Effector memory CD8-positive, alpha-beta T cell (primary cell): Measurements from ENCODE around the gene ASTN1.

Experiments used
- ATAC-seq: fragments of 150-1000 bp; cut with Tn5 transposase; replicated peaks from 2 replicates; pipeline ENCODE4 v1.10.0; 2021; ENCODE audit warnings: mild to moderate bottlenecking, moderate library complexity
- DNase-seq, 3 experiments: peaks; one replicate each; pipeline ENCODE4 v3.0.0; 2021
- H3K27ac Mint-ChIP-seq, 2 donors: one replicate each; pipeline ENCODE4 v1.8.0; 2022; ENCODE audit warnings: mild to moderate bottlenecking in 2 of 2, mixed read lengths in 2 of 2, moderate library complexity in 2 of 2
- H3K27me3 Mint-ChIP-seq, 2 donors: one replicate each; pipeline ENCODE4 v1.8.0; 2022; ENCODE audit warnings: mixed read lengths in 2 of 2
- H3K36me3 Mint-ChIP-seq: one replicate; pipeline ENCODE4 v1.8.0; 2022; ENCODE audit warnings: mild to moderate bottlenecking, moderate library complexity, mixed read lengths; ENCODE audit not compliant: insufficient read depth
- H3K4me1 Mint-ChIP-seq, 2 donors: one replicate each; pipeline ENCODE4 v1.8.0; 2022; ENCODE audit warnings: low read depth in 2 of 2, mixed read lengths in 2 of 2
- H3K4me3 Mint-ChIP-seq, 2 donors: one replicate each; pipeline ENCODE4 v1.8.0; 2022; ENCODE audit warnings: mild to moderate bottlenecking in 2 of 2, mixed read lengths in 2 of 2, moderate library complexity in 2 of 2
- H3K9me3 Mint-ChIP-seq, 2 donors: one replicate each; pipeline ENCODE4 v1.8.0; 2022; ENCODE audit warnings: mixed read lengths in 2 of 2

The ASTN1 gene

DNA sequence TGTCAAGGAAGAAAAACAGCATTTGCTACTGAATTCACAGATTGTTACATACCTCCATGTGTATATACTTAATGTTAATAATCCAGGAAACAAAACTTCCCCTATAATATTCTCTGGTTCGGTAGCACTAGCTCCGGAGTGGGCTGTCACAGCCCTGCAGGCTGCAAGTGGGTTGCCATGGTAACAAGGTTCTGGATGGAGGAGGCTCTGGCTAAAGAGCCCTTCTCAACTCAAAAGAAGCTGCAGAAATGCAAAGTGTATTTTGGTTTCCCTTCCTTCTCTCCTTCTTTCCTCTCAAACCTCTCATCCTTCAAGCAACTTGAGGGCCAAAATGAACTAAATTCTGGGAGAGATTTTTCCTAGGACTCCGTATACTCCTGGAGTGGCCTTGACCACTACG, 45.2 kb downstream of the ASTN1 start:
- H3K4me1 Mint-ChIP-seq, result no peaks in the 10 kb centered on the region
- H3K4me3 Mint-ChIP-seq, result no peak overlapping the region
- H3K27ac Mint-ChIP-seq, result no peak overlapping the region
- H3K27me3 Mint-ChIP-seq, result peaks cover 0 to 6% of the 10 kb centered on the region in 2 donors
- no peak for ATAC-seq
- DNase-seq, result no peak
- H3K36me3 Mint-ChIP-seq, result no peaks in the 10 kb centered on the region
- peaks cover 4 to 18% of the 10 kb centered on the region in 2 donors for H3K9me3 Mint-ChIP-seq

DNA sequence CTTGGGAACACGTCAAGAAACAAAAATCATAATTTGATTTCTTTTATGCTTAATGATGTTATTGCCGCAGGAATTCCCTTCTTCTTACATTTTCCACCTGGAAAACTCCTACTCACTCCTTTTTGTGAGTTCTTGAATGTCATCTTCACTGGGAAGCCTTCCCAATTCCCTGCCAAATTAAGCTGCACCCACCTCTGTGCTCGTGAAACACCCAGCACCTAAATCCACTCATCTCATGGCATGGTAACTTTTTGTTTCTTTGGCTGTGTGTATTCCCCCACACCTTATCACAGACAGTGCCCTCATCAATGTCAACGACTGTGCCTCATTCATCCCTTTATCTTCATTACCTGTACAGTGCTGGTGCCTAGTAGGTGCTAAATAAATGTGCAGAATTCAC, 45.6 kb downstream of the ASTN1 start:
- H3K4me1 Mint-ChIP-seq, result no peaks in the 10 kb centered on the region

DNA sequence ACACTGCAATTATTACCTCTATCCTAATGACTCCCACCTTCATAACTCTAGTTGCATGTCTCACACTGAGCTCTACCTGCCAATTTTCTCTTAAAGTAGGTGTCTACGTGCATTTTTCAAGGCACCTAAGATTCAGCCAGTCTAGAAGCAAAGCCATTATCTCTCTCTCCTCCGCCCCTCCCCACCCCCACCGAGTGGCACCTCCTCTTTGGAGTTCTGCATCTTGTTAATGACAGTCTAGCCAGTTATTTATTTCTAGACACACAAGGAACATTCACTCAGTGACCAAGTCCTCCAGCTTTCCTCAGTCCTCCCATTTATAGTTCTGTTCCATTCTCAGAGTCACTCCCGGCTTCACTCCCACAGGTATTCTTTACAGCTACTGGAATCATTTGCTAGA, 47.6 kb downstream of the ASTN1 start:
- H3K27ac Mint-ChIP-seq, result no peak overlapping the region
- no peak overlapping the region for H3K4me3 Mint-ChIP-seq
- peaks cover 6 to 8% of the 10 kb centered on the region in 2 donors for H3K9me3 Mint-ChIP-seq
- no peaks in the 10 kb centered on the region for H3K36me3 Mint-ChIP-seq
- H3K27me3 Mint-ChIP-seq, result peaks cover 0 to 4% of the 10 kb centered on the region in 2 donors
- no peaks in the 10 kb centered on the region for H3K4me1 Mint-ChIP-seq
- ATAC-seq, result no peak
- DNase-seq, result no peak

More for the DNA sequence above, 45.6 kb downstream of the ASTN1 start:
- Mint-ChIP-seq H3K27me3 (peaks cover 0 to 6% of the 10 kb centered on the region in 2 donors), H3K27ac (no peak overlapping the region), H3K9me3 (peaks cover 4 to 18% of the 10 kb centered on the region in 2 donors), H3K4me3 (no peak overlapping the region), H3K36me3 (no peaks in the 10 kb centered on the region)
- no peak for ATAC-seq
- no peak for DNase-seq

DNA sequence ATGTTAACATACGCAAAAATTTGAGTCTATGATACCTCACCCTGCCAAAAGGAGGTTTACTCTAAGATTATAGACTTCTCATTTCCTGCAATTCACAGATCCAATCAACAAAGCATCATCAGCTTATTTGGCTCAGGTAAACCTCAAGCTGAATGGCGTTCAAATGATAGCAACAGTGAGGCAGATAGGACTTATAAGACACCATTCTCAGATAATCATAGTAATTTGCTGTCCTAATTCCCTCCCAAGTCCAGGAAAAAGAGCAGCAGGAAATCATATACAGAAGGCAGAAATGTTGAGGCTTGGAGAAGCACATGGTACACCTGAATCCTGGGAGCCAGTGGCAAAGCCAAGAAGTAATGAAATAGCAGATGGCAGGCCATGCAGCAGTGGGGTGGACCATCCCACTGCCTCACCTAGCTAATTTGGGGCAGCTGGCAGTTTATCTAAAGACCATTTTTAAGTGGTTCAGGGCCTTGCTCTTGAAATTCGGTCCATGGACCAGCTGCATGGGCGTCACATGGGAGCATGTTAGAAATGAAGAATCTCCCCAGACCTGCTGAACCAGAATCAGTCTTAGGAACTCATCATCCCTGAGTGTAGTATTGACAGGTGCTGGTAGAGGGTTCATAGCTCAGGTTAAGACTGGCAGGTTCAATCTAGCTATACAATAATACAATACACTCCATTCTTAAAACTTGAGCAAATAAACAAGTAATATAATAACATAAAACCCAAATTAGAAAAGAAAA, 57.7 kb downstream of the ASTN1 start:
- Mint-ChIP-seq H3K27ac (no peak overlapping the region), H3K4me1 (no peaks in the 10 kb centered on the region), H3K4me3 (no peak overlapping the region), H3K36me3 (no peaks in the 10 kb centered on the region), H3K9me3 (peaks cover 0 to 6% of the 10 kb centered on the region in 2 donors), H3K27me3 (no peaks in the 10 kb centered on the region)
- no peak for DNase-seq
- no peak for ATAC-seq

DNA sequence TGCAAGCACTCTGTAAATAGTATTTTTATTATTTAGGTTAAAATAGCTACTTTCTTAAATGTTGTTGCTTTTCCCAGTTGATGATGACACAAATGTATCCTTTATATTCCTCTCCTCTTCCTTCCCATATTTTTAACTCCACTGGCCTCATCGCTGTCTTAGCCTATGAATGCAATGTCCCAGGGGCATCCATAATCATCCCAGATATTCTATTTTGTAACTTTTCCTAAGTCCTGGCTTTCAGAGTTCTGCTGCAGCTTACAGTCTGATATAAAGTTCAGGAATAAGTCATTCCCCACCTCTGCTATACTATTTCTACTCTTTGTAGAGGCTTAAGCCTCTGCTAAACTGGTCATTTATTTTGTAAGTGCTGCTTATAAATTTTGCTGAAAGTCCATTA, 58.3 kb downstream of the ASTN1 start:
- H3K9me3 Mint-ChIP-seq, result peaks cover 0 to 6% of the 10 kb centered on the region in 2 donors
- H3K36me3 Mint-ChIP-seq, result no peaks in the 10 kb centered on the region
- no peaks in the 10 kb centered on the region for H3K4me1 Mint-ChIP-seq
- no peak for DNase-seq
- no peak for ATAC-seq
- no peak overlapping the region for H3K4me3 Mint-ChIP-seq
- H3K27ac Mint-ChIP-seq, result no peak overlapping the region
- H3K27me3 Mint-ChIP-seq, result no peaks in the 10 kb centered on the region

DNA sequence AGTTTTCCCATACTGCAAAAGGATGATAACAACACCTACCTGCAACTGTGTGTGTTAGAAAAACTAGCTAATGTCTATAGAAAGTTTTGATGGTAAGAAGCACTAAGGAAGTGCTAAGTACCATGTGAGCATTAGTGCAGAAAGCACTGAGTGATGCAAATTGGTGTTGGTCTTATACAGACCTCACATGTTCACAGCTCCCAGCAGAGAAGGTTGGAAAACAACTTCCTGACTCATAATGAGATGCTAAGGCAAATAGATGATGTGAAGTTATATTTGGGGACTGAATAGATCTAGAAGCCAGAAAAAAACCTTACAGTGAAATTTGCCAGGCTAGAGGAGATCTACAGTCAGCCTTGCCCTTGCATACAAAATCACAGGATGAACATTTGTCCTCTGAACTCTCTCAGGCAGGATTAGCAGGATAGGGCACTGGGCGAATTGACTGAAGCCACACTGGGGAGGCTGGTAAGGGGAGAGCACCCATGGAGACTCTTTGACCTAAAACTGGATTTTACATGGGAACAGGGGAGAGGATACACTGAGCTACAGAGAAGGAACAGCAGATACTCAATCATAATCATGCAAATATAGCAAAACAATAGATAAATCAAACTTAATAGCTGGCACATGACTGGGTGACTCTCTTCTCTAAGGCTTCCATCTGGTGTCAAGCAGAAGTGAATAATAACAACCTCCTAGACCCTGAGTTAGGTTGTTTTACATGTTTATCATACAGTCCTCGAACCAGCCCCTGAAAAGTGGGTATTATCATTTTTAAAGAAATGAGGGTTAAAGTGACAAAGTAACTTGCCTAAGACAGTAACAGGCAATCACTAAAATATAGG, 61.3 kb downstream of the ASTN1 start:
- Mint-ChIP-seq H3K36me3 (no peaks in the 10 kb centered on the region), H3K27me3 (no peaks in the 10 kb centered on the region), H3K9me3 (peaks cover 0 to 7% of the 10 kb centered on the region in 2 donors), H3K4me1 (no peaks in the 10 kb centered on the region), H3K27ac (no peak overlapping the region), H3K4me3 (no peak overlapping the region)
- DNase-seq (no peak), ATAC-seq (no peak)

DNA sequence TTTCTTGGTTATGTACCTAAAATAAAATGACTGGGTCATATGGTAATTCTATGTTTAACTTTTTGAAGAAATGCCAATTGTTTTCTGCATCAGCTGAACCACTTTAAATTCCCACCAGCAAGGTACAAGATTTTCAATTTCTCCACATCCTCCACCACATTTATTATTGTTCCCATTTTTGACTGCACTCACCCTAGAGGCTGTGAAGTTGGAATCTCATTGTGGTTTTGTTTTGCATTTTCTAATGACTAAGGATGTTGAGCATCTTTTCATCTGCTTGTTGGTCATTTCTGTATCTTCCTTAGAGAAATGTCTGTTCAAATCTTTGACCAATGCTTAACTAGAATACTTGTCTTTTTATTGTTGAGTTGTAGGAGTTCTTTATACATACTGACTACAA, 72.5 kb downstream of the ASTN1 start:
- Mint-ChIP-seq H3K9me3 (peaks cover 6 to 8% of the 10 kb centered on the region in 2 donors), H3K27me3 (no peaks in the 10 kb centered on the region), H3K27ac (no peak overlapping the region), H3K4me3 (no peak overlapping the region), H3K36me3 (no peaks in the 10 kb centered on the region), H3K4me1 (no peaks in the 10 kb centered on the region)
- ATAC-seq, result no peak
- DNase-seq, result no peak

DNA sequence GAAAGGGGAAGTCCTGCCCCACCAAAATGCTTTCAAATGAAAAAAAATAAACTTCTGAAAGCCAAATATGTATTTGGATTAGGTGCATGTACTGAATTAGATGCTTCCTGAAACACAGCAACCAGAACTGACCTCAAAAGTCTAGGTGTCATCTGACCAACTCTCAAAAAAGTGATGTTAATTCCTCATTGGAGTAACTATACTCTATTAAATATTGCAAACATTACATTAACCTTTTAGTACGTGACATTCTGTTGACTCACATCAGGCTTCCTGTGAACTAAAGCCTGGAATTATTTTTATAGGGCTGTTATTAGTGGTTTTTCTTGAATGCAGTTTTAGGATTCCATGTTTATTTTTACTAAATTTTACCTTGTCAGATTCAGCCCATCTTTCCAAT, 73.5 kb downstream of the ASTN1 start:
- peaks cover 5 to 8% of the 10 kb centered on the region in 2 donors for H3K9me3 Mint-ChIP-seq

DNA sequence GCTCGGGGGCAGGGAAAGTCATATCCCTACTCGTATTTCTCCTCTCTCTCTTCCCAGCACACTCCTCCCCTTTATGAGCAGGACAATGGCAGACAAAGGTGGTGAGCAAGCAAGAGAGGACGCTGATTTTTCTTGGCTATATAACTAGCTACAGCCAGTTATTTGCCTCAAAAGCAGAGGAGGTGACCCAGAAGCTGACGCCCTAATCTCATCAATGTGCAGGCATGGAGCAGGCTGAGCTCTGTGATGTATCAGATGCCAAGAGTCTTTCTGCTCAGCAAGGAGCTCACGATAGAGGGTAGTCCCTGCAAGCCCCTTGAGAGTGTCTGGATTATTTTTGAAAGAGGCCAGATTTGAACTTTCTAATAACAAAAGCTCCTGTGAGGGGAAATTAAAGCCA, 75.5 kb downstream of the ASTN1 start:
- H3K27me3 Mint-ChIP-seq, result no peaks in the 10 kb centered on the region
- ATAC-seq (no peak), DNase-seq (no peak)
- peaks cover 5 to 8% of the 10 kb centered on the region in 2 donors for H3K9me3 Mint-ChIP-seq
- no peaks in the 10 kb centered on the region for H3K4me1 Mint-ChIP-seq
- no peaks in the 10 kb centered on the region for H3K36me3 Mint-ChIP-seq
- no peak overlapping the region for H3K4me3 Mint-ChIP-seq
- no peak overlapping the region for H3K27ac Mint-ChIP-seq

More for the DNA sequence above, 73.5 kb downstream of the ASTN1 start:
- H3K4me3 Mint-ChIP-seq, result no peak overlapping the region
- no peak for DNase-seq
- H3K36me3 Mint-ChIP-seq, result no peaks in the 10 kb centered on the region
- H3K27me3 Mint-ChIP-seq, result no peaks in the 10 kb centered on the region
- no peak overlapping the region for H3K27ac Mint-ChIP-seq
- no peaks in the 10 kb centered on the region for H3K4me1 Mint-ChIP-seq
- ATAC-seq, result no peak

DNA sequence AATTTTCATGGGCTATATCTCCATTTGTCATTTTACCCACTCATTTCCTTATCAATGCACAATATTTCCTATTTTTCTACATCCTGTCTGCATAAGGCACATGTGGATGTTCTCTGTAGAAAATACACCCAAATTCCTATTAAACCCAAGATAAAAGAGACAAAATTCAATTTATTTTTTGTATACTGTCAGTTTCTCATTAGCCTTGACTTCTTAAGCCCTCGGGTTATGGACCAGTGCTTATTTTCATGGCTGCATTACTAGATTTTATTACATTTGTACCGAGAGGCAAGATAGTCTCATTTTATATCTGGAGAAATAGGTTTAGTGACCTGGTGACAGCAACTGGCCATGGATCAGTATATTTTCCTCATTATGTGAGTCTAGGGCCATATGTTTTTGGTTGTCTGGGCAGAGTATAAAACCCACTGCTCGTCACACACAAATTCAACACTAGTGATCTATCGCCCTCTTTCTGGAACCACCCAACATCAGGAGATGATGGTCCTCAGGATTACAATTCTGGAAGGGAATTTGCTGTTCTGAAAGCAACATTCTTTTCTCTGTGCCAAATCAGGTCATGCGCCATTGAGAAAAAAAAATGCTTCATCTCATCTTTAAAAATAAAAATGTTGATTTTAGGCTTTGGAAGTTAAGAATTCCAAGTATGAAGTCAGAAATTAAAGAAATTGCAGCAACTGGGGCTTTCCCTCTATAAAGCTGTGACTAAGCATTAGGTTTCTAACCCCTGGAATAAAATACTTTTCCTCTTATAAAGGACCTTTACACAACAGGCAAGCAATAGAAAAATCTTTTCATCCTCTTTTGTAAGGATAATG, 81.4 kb downstream of the ASTN1 start:
- ATAC-seq, result no peak
- peaks cover 5 to 15% of the 10 kb centered on the region in 2 donors for H3K9me3 Mint-ChIP-seq
- no peaks in the 10 kb centered on the region for H3K36me3 Mint-ChIP-seq
- no peak for DNase-seq
- H3K4me3 Mint-ChIP-seq, result no peak overlapping the region
- H3K27ac Mint-ChIP-seq, result no peak overlapping the region
- H3K27me3 Mint-ChIP-seq, result no peaks in the 10 kb centered on the region
- H3K4me1 Mint-ChIP-seq, result no peaks in the 10 kb centered on the region

DNA sequence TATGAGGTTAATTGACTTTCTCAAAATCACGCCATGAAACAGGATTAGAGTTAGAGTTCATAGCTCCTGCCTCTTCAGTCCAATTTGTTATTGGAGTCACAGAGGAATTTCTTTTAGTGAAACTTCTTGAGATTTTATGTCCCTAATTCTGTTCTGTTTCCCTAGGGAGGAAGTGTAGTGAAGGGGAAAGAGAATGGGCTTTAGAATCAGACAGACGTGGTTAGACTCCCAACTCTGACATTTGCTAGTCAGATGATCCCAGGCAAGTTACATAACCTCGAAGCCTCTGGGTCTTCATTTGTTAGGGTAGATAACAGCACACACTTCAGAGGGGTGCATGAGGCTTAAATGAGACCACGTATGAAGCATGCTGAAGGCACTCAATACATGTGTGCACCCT, 83.9 kb downstream of the ASTN1 start:
- no peak for DNase-seq
- Mint-ChIP-seq H3K4me1 (no peaks in the 10 kb centered on the region), H3K9me3 (peaks cover 5 to 15% of the 10 kb centered on the region in 2 donors), H3K27ac (no peak overlapping the region), H3K4me3 (no peak overlapping the region), H3K36me3 (no peaks in the 10 kb centered on the region), H3K27me3 (no peaks in the 10 kb centered on the region)
- ATAC-seq, result no peak

DNA sequence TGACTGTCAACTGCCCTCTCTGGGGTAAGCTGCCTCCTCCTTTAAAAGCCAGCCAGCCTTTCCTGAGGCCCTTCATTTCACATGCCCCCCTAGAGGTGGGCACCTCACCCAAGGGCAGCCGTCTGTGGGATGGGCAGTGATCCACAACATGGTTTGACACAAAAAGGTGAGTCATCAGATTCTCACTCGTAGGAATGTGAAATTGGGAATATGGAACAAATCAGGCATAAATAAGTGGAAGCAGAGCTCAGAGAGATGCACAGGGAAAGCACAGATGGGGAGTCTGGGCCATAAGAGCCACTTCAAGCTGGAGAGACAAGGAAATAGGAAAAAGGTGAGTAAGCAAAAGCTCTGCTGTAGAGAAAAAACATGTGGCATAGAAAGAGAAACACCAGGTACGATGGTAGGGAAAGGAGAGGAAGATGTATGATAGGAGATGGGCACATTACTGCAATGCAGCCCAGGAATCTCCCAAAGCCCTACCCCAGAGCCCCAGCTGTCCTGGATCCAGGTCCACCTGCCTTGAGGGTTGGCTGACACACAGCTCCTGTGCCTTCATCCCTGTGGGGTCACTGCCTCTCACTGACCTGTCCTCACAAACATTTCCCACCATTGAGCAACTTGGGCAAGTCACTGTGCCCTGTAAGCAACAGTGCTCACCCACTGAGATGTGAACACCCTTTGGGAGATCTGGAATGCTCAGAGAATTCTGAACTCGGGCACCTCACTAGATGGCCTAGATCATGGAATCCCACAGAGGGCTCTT, 86.6 kb downstream of the ASTN1 start:
- Mint-ChIP-seq H3K36me3 (no peaks in the 10 kb centered on the region), H3K9me3 (peaks cover 5 to 7% of the 10 kb centered on the region in 2 donors), H3K27me3 (no peaks in the 10 kb centered on the region), H3K4me3 (no peak overlapping the region), H3K4me1 (no peaks in the 10 kb centered on the region), H3K27ac (no peak overlapping the region)
- ATAC-seq (no peak), DNase-seq (no peak)

DNA sequence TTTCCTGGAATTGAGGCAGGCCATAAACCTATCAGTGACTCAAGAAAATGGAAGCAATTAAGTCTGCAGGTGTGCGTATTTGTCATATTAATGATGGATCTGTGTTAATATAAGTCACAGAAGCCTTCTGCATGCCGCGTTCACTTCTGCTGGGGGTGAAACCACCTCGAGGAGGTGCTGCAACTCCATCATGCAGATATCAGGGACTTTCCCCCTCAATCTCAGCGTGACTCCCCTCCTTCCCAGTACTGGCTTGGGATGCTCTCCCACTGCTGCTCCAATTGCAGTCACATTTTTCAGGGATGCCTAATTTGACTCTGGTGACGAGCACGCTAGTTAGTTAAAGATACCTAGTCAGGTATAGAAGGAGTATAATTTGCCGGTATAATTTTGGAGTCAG, 87.5 kb downstream of the ASTN1 start:
- Mint-ChIP-seq H3K9me3 (peaks cover 5 to 7% of the 10 kb centered on the region in 2 donors), H3K27me3 (no peaks in the 10 kb centered on the region), H3K36me3 (no peaks in the 10 kb centered on the region)

More for the DNA sequence above, 87.5 kb downstream of the ASTN1 start:
- Mint-ChIP-seq H3K4me1 (no peaks in the 10 kb centered on the region), H3K4me3 (no peak overlapping the region), H3K27ac (no peak overlapping the region)
- no peak for ATAC-seq
- DNase-seq, result no peak
